ENCODE measurements around the gene PPA1.
"Not testable (repeated sequence)": the region's sequence is repeated elsewhere in the genome, so short reads cannot be mapped to it uniquely, and the experiment has no call there.

Gene PPA1

GRCh38 chr10:70253878-70254765 is 20.9 kb upstream of the PPA1 start:
- DNase-seq, result no peak

- no peak for DNase-seq
Observed at GRCh38 chr10:70250961-70251680, 17.9 kb upstream of the PPA1 start.

GRCh38 chr10:70247360-70247759 is 14.1 kb upstream of the PPA1 start:
- DNase-seq, result peak; percentile 23

GRCh38 chr10:70241081-70241480 is 7.9 kb upstream of the PPA1 start:
- DNase-seq, result no peak

- not testable (repeated sequence) for DNase-seq
Observed at GRCh38 chr10:70239986-70240385, 6.8 kb upstream of the PPA1 start.

GRCh38 chr10:70239077-70239976 is 6.1 kb upstream of the PPA1 start:
- not testable (repeated sequence) for DNase-seq

- not testable (repeated sequence) for DNase-seq
Observed at GRCh38 chr10:70237958-70238536, 4.8 kb upstream of the PPA1 start.

- peak; percentile 42 for DNase-seq
Observed at GRCh38 chr10:70234668-70235447, 1.6 kb upstream of the PPA1 start.

GRCh38 chr10:70233939-70234300 is 691 bp upstream of the PPA1 start:
- peak; percentile 12 for DNase-seq

- DNase-seq, result no peak
Observed at GRCh38 chr10:70232859-70233108, 445 bp downstream of the PPA1 start.

GRCh38 chr10:70232155-70232858 is 922 bp downstream of the PPA1 start:
- peak; percentile 68 for DNase-seq

- peak; percentile 59 for DNase-seq
Observed at GRCh38 chr10:70228491-70228890, 4.7 kb downstream of the PPA1 start.

GRCh38 chr10:70227548-70228320 is 5.5 kb downstream of the PPA1 start:
- peak; percentile 91 for DNase-seq

GRCh38 chr10:70223728-70224127 is 9.5 kb downstream of the PPA1 start:
- DNase-seq, result no peak

- not testable (repeated sequence) for DNase-seq
Observed at GRCh38 chr10:70222811-70223447, 10.3 kb downstream of the PPA1 start.

- DNase-seq, result no peak
Observed at GRCh38 chr10:70222340-70222794, 10.9 kb downstream of the PPA1 start.

GRCh38 chr10:70221030-70221429 is 12.2 kb downstream of the PPA1 start:
- no peak for DNase-seq

- DNase-seq, result no peak
Observed at GRCh38 chr10:70212879-70213278, 20.4 kb downstream of the PPA1 start.

GRCh38 chr10:70212277-70212676 is 21.0 kb downstream of the PPA1 start:
- DNase-seq, result no peak

- DNase-seq, result no peak
Observed at GRCh38 chr10:70206762-70207161, 26.5 kb downstream of the PPA1 start.
